ENCODE measurements around the gene INO80B.
"Not testable (repeated sequence)": the region's sequence is repeated elsewhere in the genome, so short reads cannot be mapped to it uniquely, and the experiment has no call there.

The INO80B gene

GRCh38 chr2:74481961-74482800, 27.3 kb downstream of the INO80B start:
- peak in 1 of 2 donors; percentile 44 for DNase-seq (ENCODE audit: low read depth in 2 of 2)

GRCh38 chr2:74482801-74483674, 28.2 kb downstream of the INO80B start, which contains the start of the genes CCDC142 and TTC31:
Gene CCDC142 (minus strand): TSS chr2:74482998. CDS start chr2:74482837, 161 bp downstream.
Gene TTC31 (plus strand): TSS chr2:74483081. CDS start chr2:74483096, 15 bp downstream.
- DNase-seq (ENCODE audit: low read depth in 2 of 2) = peak; percentile 84 to 92

- DNase-seq (ENCODE audit: low read depth in 2 of 2) = not testable (repeated sequence)
These were observed 28.8 kb downstream of the INO80B start for GRCh38 chr2:74483675-74484164.

GRCh38 chr2:74486141-74486540, 31.3 kb downstream of the INO80B start:
- no peak for DNase-seq (ENCODE audit: low read depth in 2 of 2)

GRCh38 chr2:74488643-74489481, 34.0 kb downstream of the INO80B start:
- DNase-seq (ENCODE audit: low read depth in 2 of 2) = no peak

- DNase-seq (ENCODE audit: low read depth in 2 of 2) = no peak
These were observed 35.0 kb downstream of the INO80B start for GRCh38 chr2:74489906-74490305.

- DNase-seq (ENCODE audit: low read depth in 2 of 2) = no peak
These were observed 37.0 kb downstream of the INO80B start for GRCh38 chr2:74491648-74492544.

- no peak for DNase-seq (ENCODE audit: low read depth in 2 of 2)
These were observed 38.7 kb downstream of the INO80B start for GRCh38 chr2:74493546-74493945.

GRCh38 chr2:74495440-74495839, 40.6 kb downstream of the INO80B start:
- DNase-seq (ENCODE audit: low read depth in 2 of 2) = no peak

- DNase-seq (ENCODE audit: low read depth in 2 of 2) = no peak
These were observed 42.3 kb downstream of the INO80B start for GRCh38 chr2:74496997-74497776.

GRCh38 chr2:74497777-74498499, 43.1 kb downstream of the INO80B start:
- DNase-seq (ENCODE audit: low read depth in 2 of 2) = peak in 1 of 2 donors; percentile 17

- DNase-seq (ENCODE audit: low read depth in 2 of 2) = no peak
These were observed 43.8 kb downstream of the INO80B start for GRCh38 chr2:74498500-74499266.

GRCh38 chr2:74499267-74499939, 44.5 kb downstream of the INO80B start, which contains the start of gene LBX2:
Gene LBX2 (minus strand): TSS chr2:74499603. CDS start chr2:74499537, 66 bp downstream.
- DNase-seq (ENCODE audit: low read depth in 2 of 2) = peak in 1 of 2 donors; percentile 43

GRCh38 chr2:74499940-74500577, 45.2 kb downstream of the INO80B start:
- DNase-seq (ENCODE audit: low read depth in 2 of 2) = no peak

GRCh38 chr2:74500578-74500946, 45.7 kb downstream of the INO80B start:
- no peak for DNase-seq (ENCODE audit: low read depth in 2 of 2)

GRCh38 chr2:74501335-74502071, 46.6 kb downstream of the INO80B start:
- no peak for DNase-seq (ENCODE audit: low read depth in 2 of 2)

Data from stimulated activated CD4-positive, alpha-beta T cell treated with anti-CD3 and anti-CD28 coated beads, Interleukin-4, amount 100 ng/mL, for 48 hours (primary cell).